ENCODE data around the gene CREM. TPM values are rescaled to one million over a fixed set of nuclear protein-coding genes. Genes with fewer than 3 reads are reported as not detected.

The CREM gene
- total RNA-seq, 1 experiment from 2014 or later, result 20.0 TPM

DNA sequence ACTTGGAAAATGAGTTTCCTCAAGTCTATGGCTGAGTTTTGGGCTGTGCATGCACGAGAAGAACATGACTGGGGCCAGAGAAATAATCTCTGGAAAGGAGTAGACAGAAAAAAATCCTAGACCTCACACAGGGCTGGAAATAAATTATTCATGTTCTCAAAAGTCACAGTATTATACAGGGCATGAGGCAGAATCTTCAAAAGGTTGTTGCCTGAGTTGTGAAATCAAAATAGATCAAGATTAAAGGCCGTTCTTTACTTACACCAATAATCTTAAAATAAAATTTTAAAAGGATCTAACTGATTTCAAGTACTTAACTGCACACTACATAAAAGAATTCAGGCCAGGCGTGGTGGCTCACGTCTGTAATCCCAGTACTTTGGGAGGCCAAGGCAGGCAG lies 14.1 kb upstream of the CREM start:
- H3K4me3 Mint-ChIP-seq, result no peak overlapping the region
- H4K20me1 ChIP-seq (ENCODE audit: control insufficient read depth, insufficient read depth, insufficient read length), result no peaks in the 10 kb centered on the region
- no peak overlapping the region for H3K4me2 ChIP-seq (ENCODE audit: insufficient read depth, insufficient read length, low read length)
- no peaks in the 10 kb centered on the region for H3K79me2 ChIP-seq (ENCODE audit: insufficient read depth, low read length)
- no peak overlapping the region for H3K4ac ChIP-seq (ENCODE audit: low read depth, low read length)
- H3K27me3 Mint-ChIP-seq (ENCODE audit: low read depth), result no peaks in the 10 kb centered on the region; the same call in 1 of the 2 replicates
- no peak overlapping the region for H2AFZ ChIP-seq (ENCODE audit: low read length)
- no peak overlapping the region for H3K9ac ChIP-seq (ENCODE audit: extremely low read depth, insufficient read length, low read length)
- TF ChIP-seq, protein P1, sequence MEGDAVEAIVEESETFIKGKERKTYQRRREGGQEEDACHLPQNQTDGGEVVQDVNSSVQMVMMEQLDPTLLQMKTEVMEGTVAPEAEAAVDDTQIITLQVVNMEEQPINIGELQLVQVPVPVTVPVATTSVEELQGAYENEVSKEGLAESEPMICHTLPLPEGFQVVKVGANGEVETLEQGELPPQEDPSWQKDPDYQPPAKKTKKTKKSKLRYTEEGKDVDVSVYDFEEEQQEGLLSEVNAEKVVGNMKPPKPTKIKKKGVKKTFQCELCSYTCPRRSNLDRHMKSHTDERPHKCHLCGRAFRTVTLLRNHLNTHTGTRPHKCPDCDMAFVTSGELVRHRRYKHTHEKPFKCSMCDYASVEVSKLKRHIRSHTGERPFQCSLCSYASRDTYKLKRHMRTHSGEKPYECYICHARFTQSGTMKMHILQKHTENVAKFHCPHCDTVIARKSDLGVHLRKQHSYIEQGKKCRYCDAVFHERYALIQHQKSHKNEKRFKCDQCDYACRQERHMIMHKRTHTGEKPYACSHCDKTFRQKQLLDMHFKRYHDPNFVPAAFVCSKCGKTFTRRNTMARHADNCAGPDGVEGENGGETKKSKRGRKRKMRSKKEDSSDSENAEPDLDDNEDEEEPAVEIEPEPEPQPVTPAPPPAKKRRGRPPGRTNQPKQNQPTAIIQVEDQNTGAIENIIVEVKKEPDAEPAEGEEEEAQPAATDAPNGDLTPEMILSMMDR (conservative IDR thresholded peaks at IDR 0.05), result no peak
- no peak overlapping the region for H2BK5ac ChIP-seq (ENCODE audit: insufficient read length, low read length)
- no peak overlapping the region for H3K27ac ChIP-seq (ENCODE audit: insufficient read length, low read depth, low read length)
- no peak overlapping the region for H2BK15ac ChIP-seq (ENCODE audit: low read depth, low read length)
- H3K23ac ChIP-seq (ENCODE audit: insufficient read length, low read depth, low read length), result no peak overlapping the region
- H2AK5ac ChIP-seq (ENCODE audit: insufficient read length, low read length), result no peak overlapping the region
- H3K27me3 ChIP-seq (ENCODE audit: insufficient read depth, low read length), result no peaks in the 10 kb centered on the region
- H3K56ac ChIP-seq (ENCODE audit: insufficient read length, low read depth, low read length), result no peak overlapping the region
- H4K8ac ChIP-seq (replicated peaks; ENCODE audit: insufficient read length, low read depth, low read length), result no peak overlapping the region
- H3K9me3 ChIP-seq (ENCODE audit: control insufficient read depth, low read depth, low read length), result no peaks in the 10 kb centered on the region
- H4K91ac ChIP-seq (ENCODE audit: insufficient read length, low read depth, low read length), result no peak overlapping the region
- no peak overlapping the region; a peak in 1 of 7 replicates for H3K27ac Mint-ChIP-seq
- H3K36me3 Mint-ChIP-seq (ENCODE audit: insufficient read depth in 1 of 3, low read depth in 3 of 3), result no peaks in the 10 kb centered on the region; a peak in 1 of 7 replicates
- no peak overlapping the region for H2BK20ac ChIP-seq (ENCODE audit: low read depth, low read length, poor library complexity, severe bottlenecking)
- H3K4me1 ChIP-seq (ENCODE audit: insufficient read depth, low read length), result no peaks in the 10 kb centered on the region
- H4K5ac ChIP-seq (ENCODE audit: insufficient read length, low read depth, low read length), result no peak overlapping the region
- no peaks in the 10 kb centered on the region for H3K4me1 Mint-ChIP-seq
- H3K18ac ChIP-seq (ENCODE audit: insufficient read length, low read depth, low read length), result no peak overlapping the region
- no peak overlapping the region for H2BK12ac ChIP-seq (ENCODE audit: insufficient read length, low read depth, low read length)
- no peaks in the 10 kb centered on the region for H3K9me3 Mint-ChIP-seq
- no peak overlapping the region for H3K14ac ChIP-seq (ENCODE audit: insufficient read depth, low read length)
- WGBS (ENCODE audit: extremely low coverage, insufficient read length, low lambda C conversion rate), result no CpG with 5 or more reads among the region's 4 CpGs
- H2BK120ac ChIP-seq (ENCODE audit: low read depth, low read length, poor library complexity, severe bottlenecking), result no peak overlapping the region
- DNase-seq, result no peak
- no peaks in the 10 kb centered on the region for H3K23me2 ChIP-seq (ENCODE audit: insufficient read length, low read depth, low read length, poor library complexity, severe bottlenecking)
- H3T11ph ChIP-seq (ENCODE audit: low read length), result no peak overlapping the region
- H3K79me1 ChIP-seq (ENCODE audit: insufficient read depth, low read depth, low read length, poor library complexity, severe bottlenecking), result no peaks in the 10 kb centered on the region
